Measurements from ENCODE around the gene JARID2.

Gene JARID2

DNA sequence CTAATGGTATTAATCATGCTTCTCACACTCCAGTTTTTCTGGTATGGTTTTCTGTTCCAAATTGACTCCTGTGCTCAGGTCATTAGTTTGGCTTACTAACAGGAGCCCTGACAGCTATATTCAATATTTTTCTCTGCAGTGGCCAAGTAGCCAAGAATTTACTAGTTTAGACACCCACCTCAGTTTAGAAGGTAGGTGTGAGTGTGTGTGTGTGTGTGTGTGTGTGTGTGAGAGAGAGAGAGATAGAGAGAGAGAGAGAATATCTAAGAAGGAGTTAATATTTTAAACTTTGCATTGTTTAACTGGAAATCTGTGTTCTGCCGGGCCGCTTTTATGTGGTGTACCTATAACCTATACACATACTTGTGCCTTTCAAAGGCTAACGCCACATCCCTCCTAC lies 18.5 kb downstream of the JARID2 start:
- H3K4me3 ChIP-seq (ENCODE audit: insufficient read depth, low read length, poor library complexity, severe bottlenecking) = no peak overlapping the region
- H3K36me3 ChIP-seq (ENCODE audit: low read length) = no peaks in the 10 kb centered on the region

DNA sequence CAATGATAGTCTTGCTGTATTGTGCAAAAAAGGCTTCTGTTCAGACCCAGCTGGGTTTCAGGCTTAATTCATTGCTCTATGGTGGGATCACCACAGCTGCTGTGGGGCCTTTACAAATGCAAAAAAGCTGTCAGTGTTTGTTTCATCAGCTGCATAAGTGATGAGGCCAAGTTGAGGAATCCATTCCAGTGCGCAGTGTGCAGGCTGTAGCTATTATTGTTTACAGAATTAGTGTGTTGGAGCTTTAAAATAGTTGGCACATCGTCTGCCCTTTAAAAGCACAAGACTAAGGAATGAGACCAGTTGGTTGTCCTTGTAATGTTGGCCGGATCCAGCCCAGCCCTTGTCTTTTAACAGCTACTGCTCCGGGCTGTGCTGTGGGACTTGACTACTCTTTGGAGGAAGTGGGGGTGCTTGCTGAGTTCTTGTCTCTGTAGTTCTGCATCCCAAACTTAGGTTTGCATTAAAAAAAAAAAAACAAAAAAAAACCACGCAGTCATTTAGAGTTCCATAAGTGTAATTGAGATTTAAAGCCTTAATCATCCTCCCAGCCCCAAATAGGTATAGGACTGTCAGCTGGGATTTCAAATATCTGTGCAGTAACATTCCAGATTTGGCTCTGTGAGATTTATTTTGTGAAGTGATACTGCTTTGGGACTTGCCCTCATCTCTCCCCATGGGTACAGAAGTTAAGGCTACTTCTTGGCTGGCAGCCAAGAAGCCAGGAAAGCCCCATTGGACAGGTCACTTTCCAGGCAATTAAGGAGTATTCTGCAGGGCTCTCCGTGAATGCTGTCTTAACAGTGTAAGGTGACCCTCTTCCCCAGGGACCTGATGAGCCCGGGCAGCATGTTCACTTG lies 19.3 kb downstream of the JARID2 start:
- Histone ChIP-seq H3F3A (ENCODE audit: insufficient read depth) (no peaks in the 10 kb centered on the region), H2AFZ (ENCODE audit: low read depth, low read length, severe bottlenecking) (no peak overlapping the region), H4K20me1 (ENCODE audit: low read depth, low read length) (peaks cover 12% of the 10 kb centered on the region; the same call in 1 of the 2 replicates), H3K4me3 (ENCODE audit: insufficient read depth, low read length, poor library complexity, severe bottlenecking) (no peak overlapping the region), H3K4me2 (ENCODE audit: low read depth, low read length, poor library complexity, severe bottlenecking) (no peak overlapping the region), H3K36me3 (ENCODE audit: low read length) (no peaks in the 10 kb centered on the region), H3K9me3 (ENCODE audit: insufficient read depth, low read length) (no peaks in the 10 kb centered on the region), H3K79me2 (ENCODE audit: insufficient read depth, low read length) (no peaks in the 10 kb centered on the region), H3K27me3 (ENCODE audit: low read length) (no peaks in the 10 kb centered on the region), H3K27ac (ENCODE audit: low read depth, low read length) (no peak overlapping the region), H3K9ac (ENCODE audit: low read length) (no peak overlapping the region), H3K9me2 (replicated peaks; ENCODE audit: insufficient read depth, low read length) (no peaks in the 10 kb centered on the region)
- TF ChIP-seq EZH2phosphoT487 (conservative IDR thresholded peaks at IDR 0.05; ENCODE audit: low read length) = no peak

More for the DNA sequence above, 18.5 kb downstream of the JARID2 start:
- Histone ChIP-seq H4K20me1 (ENCODE audit: low read depth, low read length) (peaks cover 17% of the 10 kb centered on the region; the same call in 1 of the 2 replicates), H3K9me2 (replicated peaks; ENCODE audit: insufficient read depth, low read length) (no peaks in the 10 kb centered on the region), H2AFZ (ENCODE audit: low read depth, low read length, severe bottlenecking) (no peak overlapping the region), H3K4me2 (ENCODE audit: low read depth, low read length, poor library complexity, severe bottlenecking) (no peak overlapping the region), H3K27me3 (ENCODE audit: low read length) (no peaks in the 10 kb centered on the region), H3K27ac (ENCODE audit: low read depth, low read length) (no peak overlapping the region), H3K9ac (ENCODE audit: low read length) (no peak overlapping the region), H3K9me3 (ENCODE audit: insufficient read depth, low read length) (no peaks in the 10 kb centered on the region), H3K79me2 (ENCODE audit: insufficient read depth, low read length) (no peaks in the 10 kb centered on the region), H3F3A (ENCODE audit: insufficient read depth) (no peaks in the 10 kb centered on the region)
- no peak for TF ChIP-seq EZH2phosphoT487 (conservative IDR thresholded peaks at IDR 0.05; ENCODE audit: low read length)
- TF ChIP-seq, protein P1, sequence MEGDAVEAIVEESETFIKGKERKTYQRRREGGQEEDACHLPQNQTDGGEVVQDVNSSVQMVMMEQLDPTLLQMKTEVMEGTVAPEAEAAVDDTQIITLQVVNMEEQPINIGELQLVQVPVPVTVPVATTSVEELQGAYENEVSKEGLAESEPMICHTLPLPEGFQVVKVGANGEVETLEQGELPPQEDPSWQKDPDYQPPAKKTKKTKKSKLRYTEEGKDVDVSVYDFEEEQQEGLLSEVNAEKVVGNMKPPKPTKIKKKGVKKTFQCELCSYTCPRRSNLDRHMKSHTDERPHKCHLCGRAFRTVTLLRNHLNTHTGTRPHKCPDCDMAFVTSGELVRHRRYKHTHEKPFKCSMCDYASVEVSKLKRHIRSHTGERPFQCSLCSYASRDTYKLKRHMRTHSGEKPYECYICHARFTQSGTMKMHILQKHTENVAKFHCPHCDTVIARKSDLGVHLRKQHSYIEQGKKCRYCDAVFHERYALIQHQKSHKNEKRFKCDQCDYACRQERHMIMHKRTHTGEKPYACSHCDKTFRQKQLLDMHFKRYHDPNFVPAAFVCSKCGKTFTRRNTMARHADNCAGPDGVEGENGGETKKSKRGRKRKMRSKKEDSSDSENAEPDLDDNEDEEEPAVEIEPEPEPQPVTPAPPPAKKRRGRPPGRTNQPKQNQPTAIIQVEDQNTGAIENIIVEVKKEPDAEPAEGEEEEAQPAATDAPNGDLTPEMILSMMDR (IDR thresholded peaks at IDR 0.05; ENCODE audit: insufficient read depth, low read length, poor library complexity, severe bottlenecking) = no peak

DNA sequence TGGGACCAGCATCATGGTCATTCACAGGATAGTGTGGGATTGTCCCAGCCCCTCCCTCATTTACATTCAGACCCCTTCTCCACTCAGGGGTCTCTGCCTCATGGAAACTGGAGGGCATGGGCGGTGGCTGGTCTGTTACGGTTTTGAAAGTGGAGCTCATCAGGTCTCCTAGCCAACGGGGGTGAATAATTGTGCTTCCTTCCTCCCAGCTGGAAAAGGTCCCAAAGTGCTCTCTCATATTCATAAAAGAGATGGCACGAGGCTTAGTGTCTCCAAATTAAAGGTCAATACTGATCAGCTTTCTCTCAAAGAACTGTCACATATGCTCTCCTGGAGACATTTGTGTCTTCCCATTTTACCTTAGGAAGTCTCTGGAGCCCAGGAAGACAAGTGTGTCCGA lies 19.9 kb downstream of the JARID2 start:
- no peaks in the 10 kb centered on the region for H3K36me3 ChIP-seq (ENCODE audit: low read length)
- no peak overlapping the region for H3K4me2 ChIP-seq (ENCODE audit: low read depth, low read length, poor library complexity, severe bottlenecking)
- no peak overlapping the region for H3K27ac ChIP-seq (ENCODE audit: low read depth, low read length)
- no peaks in the 10 kb centered on the region for H3F3A ChIP-seq (ENCODE audit: insufficient read depth)
- no peak overlapping the region for H3K9ac ChIP-seq (ENCODE audit: low read length)
- H2AFZ ChIP-seq (ENCODE audit: low read depth, low read length, severe bottlenecking) = no peak overlapping the region
- H3K79me2 ChIP-seq (ENCODE audit: insufficient read depth, low read length) = no peaks in the 10 kb centered on the region
- no peaks in the 10 kb centered on the region for H3K9me2 ChIP-seq (replicated peaks; ENCODE audit: insufficient read depth, low read length)
- no peaks in the 10 kb centered on the region for H3K9me3 ChIP-seq (ENCODE audit: insufficient read depth, low read length)
- peaks cover 9% of the 10 kb centered on the region; the same call in 1 of the 2 replicates for H4K20me1 ChIP-seq (ENCODE audit: low read depth, low read length)
- H3K4me3 ChIP-seq (ENCODE audit: insufficient read depth, low read length, poor library complexity, severe bottlenecking) = no peak overlapping the region
- TF ChIP-seq, protein P1 (IDR thresholded peaks at IDR 0.05; ENCODE audit: insufficient read depth, low read length, poor library complexity, severe bottlenecking) = no peak
- TF ChIP-seq EZH2phosphoT487 (conservative IDR thresholded peaks at IDR 0.05; ENCODE audit: low read length) = no peak
- H3K27me3 ChIP-seq (ENCODE audit: low read length) = no peaks in the 10 kb centered on the region

DNA sequence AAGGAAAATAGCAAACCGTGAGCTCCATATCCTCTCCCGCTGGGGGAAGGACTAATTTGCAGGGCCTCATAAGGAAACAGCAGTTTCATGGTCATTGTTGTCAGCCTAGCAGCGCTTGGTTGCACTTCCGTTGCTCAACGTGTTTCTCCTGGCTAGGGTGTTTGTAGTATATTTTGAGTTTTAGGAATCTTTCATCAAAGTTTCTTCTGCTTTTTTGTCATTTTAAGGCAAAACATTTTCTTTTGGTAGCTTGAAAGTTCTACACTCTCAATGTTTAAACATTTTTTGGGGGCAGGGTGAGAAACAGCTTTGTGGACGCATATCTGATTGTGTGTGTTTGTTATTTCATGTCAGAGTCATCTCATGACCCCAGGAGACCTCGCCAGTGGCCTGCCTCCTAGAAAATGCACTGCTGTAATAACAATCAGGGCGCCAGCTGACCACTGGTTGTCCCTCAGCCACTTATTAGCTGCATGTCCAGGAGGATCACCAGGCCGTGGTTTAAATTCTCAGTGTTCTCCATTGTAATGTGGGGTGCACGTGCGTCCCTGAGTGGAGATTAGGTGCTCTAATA lies 20.6 kb downstream of the JARID2 start:
- Histone ChIP-seq H3K79me2 (ENCODE audit: insufficient read depth, low read length) (no peaks in the 10 kb centered on the region), H3K27ac (ENCODE audit: low read depth, low read length) (no peak overlapping the region), H3K9ac (ENCODE audit: low read length) (no peak overlapping the region), H4K20me1 (ENCODE audit: low read depth, low read length) (peaks cover 8% of the 10 kb centered on the region; the same call in 1 of the 2 replicates), H3K9me2 (replicated peaks; ENCODE audit: insufficient read depth, low read length) (no peaks in the 10 kb centered on the region), H3F3A (ENCODE audit: insufficient read depth) (no peaks in the 10 kb centered on the region), H3K27me3 (ENCODE audit: low read length) (no peaks in the 10 kb centered on the region), H3K4me3 (ENCODE audit: insufficient read depth, low read length, poor library complexity, severe bottlenecking) (no peak overlapping the region), H2AFZ (ENCODE audit: low read depth, low read length, severe bottlenecking) (no peak overlapping the region), H3K36me3 (ENCODE audit: low read length) (no peaks in the 10 kb centered on the region), H3K4me2 (ENCODE audit: low read depth, low read length, poor library complexity, severe bottlenecking) (no peak overlapping the region), H3K9me3 (ENCODE audit: insufficient read depth, low read length) (no peaks in the 10 kb centered on the region)
- TF ChIP-seq EZH2phosphoT487 (conservative IDR thresholded peaks at IDR 0.05; ENCODE audit: low read length) = no peak
- TF ChIP-seq, protein P1 (IDR thresholded peaks at IDR 0.05; ENCODE audit: insufficient read depth, low read length, poor library complexity, severe bottlenecking) = no peak

Data from SU-DHL-6 (cell line).